NCI-H187 (cell line): ENCODE data around the gene CASZ1.

Experiments
- DNase-seq, 2 experiments: peaks; one replicate each; lab custom pipeline; 2025; lab: John Stamatoyannopoulos, UW

Gene CASZ1

DNA sequence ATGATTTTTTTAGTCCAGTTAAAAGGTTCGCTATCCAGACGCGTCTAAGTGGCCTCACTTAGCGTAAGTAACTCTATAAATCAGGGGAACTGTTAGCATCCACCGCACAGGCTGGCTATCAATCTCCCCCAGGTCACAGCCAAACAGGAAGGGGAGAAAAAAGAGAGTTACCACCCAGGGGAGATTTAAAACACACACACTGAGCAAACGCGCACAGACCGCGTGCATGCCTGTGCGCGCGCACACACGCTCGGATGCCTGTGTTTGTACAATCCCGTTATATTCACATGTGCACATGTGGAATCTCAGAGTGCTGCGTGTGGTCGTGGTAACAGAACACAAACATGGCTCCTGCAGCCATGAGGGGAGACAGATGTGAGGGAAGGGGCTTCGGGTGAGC lies 125.4 kb downstream of the CASZ1 start:
- DNase-seq: no peak

DNA sequence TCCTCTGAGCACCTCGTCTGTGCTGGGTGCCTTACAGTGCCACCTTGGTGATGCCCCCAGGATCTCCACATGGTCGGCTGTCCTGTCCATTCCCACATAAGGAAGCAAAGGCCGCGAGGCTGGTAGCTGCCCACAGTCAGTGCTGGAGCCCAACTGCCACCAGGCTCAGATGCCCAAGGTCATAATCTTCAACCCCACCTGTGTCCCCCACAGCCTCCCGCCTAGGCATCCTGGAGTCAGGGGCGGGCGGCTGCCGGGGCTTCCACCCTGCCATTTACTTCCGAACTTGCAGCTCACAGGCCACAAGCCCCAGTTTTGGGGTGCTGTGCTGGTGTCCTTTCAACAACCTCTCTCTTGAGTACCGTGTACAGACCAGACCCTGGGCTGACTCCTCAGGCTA lies 126.3 kb downstream of the CASZ1 start:
- DNase-seq: no peak

- no peak for DNase-seq
Measured at GRCh38 chr1:10669570-10669969, 126.9 kb downstream of the CASZ1 start.

DNA sequence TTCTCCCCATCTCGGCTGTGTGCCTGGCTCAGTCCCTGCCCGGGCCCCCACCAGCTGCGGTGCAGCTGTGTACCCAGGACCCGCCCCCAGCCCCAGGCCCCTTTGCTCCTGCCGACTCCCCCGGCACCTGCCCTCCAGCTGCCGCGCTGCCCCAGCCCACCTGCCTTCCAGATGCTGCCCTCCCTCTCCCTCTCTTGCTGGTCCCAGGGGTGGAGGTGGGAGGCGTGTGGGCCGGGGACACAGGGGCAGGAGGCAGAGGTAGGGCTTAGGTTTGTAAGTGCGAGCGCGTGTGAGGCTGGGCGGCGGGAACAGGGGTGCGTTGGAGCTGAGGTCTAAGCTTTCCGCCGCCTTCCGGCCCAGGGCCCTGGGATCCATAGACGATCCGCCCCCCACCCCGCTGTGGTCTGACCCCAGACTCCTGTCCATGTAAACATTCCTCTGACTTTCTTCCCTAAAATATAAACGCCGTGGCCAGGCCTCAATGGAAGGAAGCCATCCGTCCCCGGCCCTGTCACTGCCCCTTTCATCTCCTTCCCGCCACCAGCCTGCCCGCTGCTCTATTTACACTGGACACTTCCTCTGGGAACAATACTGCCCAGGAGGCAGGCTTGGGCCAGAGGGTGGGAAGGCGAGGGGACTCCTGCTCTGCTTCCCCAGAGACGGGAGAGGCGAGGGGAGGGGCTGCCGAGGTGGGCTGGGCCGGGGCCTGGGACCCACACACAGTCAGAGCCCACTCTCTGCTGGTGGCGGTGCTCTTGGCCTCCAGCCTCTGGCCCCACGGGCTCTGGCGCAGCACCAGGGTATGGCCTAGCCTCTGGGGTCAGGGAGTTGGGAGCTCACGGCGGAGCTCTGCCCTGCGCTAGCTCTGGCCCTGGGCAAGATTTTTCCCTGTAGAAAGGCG lies 128.3 kb downstream of the CASZ1 start:
- DNase-seq: no peak

DNA sequence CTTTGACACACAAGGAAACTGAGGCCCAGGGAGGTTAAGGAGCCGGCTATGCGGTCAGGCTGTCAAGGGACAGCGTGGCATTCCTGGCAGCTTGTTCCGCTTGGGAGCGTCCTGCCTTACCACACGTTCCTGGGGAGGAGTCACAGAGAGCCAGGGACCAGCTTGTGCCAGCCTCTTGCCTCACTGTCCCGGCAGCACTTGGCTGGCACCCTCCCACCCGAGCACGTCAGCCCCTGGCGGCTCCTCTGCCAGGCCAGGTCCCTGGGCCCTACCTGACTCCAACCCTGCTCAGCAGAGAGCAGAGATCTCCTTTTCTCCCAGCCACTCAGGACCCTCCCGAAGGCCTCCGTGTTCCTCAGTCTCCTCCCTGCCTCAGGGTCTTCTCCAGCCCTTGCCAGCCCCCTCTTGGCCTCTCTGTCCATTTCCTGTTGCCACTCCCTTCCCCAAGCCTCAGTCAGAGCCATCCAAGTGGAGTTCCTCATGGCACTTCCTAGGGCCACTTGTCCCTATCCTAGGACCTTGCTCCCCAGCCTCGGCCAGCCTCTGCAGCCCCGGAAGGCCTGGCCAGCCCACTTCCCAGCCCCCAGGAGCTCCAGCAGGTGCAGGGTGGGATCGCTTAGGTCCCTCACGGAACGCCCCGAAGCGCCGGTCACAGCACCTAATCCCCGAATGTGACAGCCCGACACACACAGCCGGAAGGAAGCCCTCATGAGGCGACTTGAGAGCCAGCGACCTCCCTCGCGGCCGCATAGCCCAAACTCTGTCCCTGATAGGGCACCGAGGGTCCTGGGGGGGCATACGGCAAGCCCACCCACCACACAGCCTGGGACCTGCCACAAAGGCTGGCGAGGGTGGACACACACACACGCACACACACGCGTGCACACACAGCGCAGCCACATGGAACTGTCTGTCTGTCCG lies 130.3 kb downstream of the CASZ1 start:
- DNase-seq: no peak

DNA sequence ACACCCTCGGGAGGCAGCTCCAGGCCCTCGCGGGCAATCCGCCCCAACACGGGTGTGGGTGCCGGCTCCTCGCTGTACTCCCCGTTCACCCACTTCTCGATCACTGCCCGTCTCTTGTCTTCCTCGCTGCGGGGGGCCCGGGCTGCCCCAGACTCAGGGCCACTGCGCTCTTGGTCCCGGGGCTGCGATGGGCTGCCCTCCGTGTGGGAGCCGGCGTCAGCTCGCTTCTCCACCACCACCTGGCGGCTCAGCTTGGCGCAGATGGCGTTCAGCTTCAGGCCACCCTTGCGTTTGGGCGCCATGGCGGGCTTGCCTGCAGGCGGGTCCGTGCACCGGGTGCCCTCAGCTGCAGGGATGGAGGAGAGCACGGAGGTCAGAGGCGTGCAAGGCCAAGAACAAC lies 131.2 kb downstream of the CASZ1 start:
- DNase-seq: no peak

DNA sequence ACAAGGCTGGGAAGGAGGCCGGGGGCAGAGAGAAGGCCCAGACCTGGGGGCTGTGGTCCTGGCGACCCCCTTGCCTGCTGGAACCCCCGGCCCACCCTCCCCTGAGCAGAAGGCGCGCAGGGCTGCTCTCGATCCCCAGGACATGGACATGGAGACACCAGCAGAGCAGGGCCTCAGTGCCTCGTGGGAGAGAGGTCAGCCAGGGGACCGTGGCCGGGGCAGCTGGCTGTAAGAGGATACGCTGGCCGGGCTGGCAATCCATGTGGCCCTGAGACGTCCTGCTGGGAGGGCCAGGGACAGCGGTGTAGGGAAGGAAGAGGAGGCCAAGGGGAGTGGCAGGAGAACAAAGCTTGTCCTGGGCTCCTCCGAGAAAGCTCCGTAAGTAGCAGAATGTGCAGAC lies 132.2 kb downstream of the CASZ1 start:
- no peak for DNase-seq

DNA sequence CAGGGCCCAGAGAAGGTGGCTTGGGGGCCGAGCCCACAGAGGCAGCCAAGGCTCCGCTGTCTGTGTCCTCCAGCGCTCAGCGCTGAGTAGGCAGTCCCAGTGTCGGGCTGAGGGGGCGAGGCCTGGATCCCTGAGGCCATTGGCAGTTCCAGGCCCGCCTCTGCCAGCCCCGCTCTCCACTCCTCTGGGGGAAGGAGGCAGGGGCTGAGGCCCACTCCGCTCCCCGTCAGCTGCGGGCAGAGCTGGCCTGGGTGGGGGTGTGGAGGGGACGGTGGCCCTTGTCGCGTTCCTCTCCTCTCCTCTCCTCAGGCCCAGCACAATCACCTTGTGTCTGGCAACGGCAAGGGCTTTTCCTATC lies 132.8 kb downstream of the CASZ1 start:
- DNase-seq: no peak

- no peak for DNase-seq
Measured at GRCh38 chr1:10662824-10663677, 133.4 kb downstream of the CASZ1 start.

GRCh38 chr1:10662090-10662688 lies 134.3 kb downstream of the CASZ1 start:
- no peak for DNase-seq

- no peak for DNase-seq
Measured at GRCh38 chr1:10661453-10661852, 135.0 kb downstream of the CASZ1 start.

DNA sequence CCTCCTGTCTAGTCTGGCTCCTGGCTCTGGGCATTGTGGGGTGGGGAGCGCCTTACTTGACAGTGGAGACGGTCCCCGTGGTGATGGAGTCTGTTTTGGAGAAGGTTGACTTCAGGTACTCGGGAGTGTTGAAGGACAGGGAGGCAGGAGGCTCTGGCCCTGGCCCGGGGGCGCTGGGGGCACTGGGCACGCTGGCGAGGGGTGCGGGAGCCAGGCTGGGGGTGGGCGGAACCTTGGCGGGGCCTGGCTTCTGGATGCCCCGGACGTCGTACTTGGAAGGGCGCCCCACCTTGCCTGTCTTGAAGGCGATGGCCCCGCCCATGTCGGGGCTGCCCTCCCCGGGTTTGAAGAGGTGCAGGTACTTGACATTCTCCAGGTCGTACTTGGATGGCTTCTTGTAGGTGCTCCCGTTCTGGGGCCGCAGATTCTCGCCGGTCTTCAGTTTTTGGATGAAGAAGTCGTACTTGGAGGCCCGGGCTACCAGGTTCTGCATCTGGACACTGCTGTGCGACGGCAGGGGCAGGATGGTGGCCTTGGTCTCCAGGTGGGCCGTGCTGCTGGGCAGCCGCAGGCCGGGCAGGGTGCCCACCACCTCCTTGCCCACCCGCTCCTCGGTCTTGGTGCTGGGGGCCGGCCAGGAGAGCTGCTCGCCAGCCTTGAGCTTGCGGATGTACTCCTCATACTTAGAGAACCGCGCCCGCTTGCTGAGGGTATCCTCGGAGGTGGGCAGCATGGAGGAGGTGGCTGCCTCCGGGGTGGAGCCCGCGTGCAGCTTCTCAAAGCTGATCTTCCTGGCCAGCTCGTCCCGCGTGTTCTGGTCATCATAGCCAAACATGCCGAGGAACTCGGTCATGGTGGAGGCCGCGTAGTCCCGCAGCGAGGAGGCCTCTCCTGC lies 136.6 kb downstream of the CASZ1 start:
- DNase-seq: no peak

GRCh38 chr1:10659218-10659617 lies 137.2 kb downstream of the CASZ1 start:
- DNase-seq: no peak

- DNase-seq: no peak
Measured at GRCh38 chr1:10658396-10659066, 137.9 kb downstream of the CASZ1 start.

DNA sequence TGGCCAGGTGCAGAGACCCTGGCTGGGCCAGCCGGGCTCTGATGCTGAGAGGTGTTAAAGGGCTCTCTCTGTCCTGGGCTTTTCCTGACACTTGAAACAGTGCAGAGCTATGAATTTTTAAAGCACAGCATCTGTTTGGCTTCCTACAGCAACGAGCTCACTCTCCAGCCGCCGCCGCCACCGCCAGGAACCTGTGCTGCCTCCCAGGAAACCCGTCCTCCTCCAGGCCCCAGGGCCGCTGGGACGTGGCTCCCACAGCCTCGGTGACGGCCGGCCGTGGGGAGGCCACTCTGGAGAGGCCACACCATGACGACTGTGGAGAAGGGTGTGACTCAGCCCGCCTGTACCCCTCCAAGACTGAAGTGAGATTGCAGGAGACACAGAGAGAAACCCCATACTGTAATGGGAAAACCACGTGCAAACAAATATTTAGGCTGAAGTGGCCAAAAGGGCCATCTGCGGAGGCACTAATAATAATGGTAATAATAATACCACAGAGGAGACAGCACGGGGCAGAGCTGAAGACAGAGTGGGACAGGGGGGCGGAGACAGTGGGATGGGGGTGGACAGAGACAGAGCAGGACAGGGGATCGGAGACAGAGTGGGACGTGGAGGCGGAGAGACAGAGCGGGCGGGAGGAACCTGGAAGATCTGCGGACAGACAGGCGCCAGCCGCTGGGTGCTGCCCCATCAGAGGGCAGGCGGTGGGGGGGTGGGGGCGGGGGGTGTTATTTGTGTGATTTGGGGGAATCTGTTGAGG lies 139.2 kb downstream of the CASZ1 start:
- DNase-seq: no peak

- no peak for DNase-seq
Measured at GRCh38 chr1:10656431-10656830, 140.0 kb downstream of the CASZ1 start.

- DNase-seq: no peak
Measured at GRCh38 chr1:10655002-10655401, 141.4 kb downstream of the CASZ1 start.

- DNase-seq: no peak
Measured at GRCh38 chr1:10653370-10654125, 142.9 kb downstream of the CASZ1 start.

DNA sequence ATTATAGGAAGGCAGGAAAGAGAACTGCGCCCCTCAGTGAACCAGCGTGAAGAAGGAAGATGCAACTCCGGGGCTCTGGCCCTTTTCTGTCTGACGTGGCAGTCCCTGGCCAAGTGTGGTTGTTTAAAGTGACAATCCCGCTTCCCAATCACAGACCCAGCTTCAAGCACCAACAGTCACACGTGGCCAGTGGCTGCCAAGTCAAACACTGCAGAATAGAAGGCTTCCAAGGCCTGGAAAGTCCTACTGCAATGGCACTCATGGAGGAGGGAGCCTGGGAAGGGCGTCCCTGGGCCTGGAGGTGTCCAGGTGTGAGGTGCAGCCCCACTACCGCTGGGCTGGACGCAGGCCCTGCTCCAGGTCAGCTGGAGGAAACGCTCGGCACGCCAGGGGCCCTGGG lies 143.8 kb downstream of the CASZ1 start:
- no peak for DNase-seq
